ENCODE results near the gene CHAD. TPM values are rescaled to one million over a fixed set of nuclear protein-coding genes. Genes with fewer than 3 reads are reported as not detected.

The CHAD gene
- polyA plus RNA-seq, 1 donor from 2014 or later = not detected

- no peaks in the 10 kb centered on the region for H4K20me1 ChIP-seq (ENCODE audit: insufficient read depth)
- H3F3A ChIP-seq (ENCODE audit: insufficient read depth, low read length, poor library complexity, severe bottlenecking) = no peaks in the 10 kb centered on the region
- H3K9me3 ChIP-seq (ENCODE audit: low read length) = no peaks in the 10 kb centered on the region
- H3K27me3 ChIP-seq (ENCODE audit: insufficient read depth, low read depth, low read length) = peaks cover 27% of the 10 kb centered on the region
- no peaks in the 10 kb centered on the region for H3K79me2 ChIP-seq (replicated peaks; ENCODE audit: insufficient read depth, low read length)
- H3K36me3 ChIP-seq (ENCODE audit: insufficient read depth, low read length) = no peaks in the 10 kb centered on the region
- no peak overlapping the region for H2AFZ ChIP-seq (ENCODE audit: low read depth, low read length)
- no peak overlapping the region for H3K27ac ChIP-seq (ENCODE audit: low read length)
- H3K9me2 ChIP-seq (ENCODE audit: insufficient read depth, low read length) = no peaks in the 10 kb centered on the region
- H3K9ac ChIP-seq (ENCODE audit: low read length) = no peak overlapping the region
- no peak overlapping the region for H3K4me2 ChIP-seq (ENCODE audit: low read length)
- TF ChIP-seq RAD21 (conservative IDR thresholded peaks at IDR 0.05) (no peak), EP300 (conservative IDR thresholded peaks at IDR 0.05; ENCODE audit: poor library complexity, severe bottlenecking) (no peak), TAF1 (IDR thresholded peaks at IDR 0.05; ENCODE audit: low read depth) (no peak), MXI1 (conservative IDR thresholded peaks at IDR 0.05; ENCODE audit: poor library complexity, severe bottlenecking) (no peak), SMC3 (conservative IDR thresholded peaks at IDR 0.05; ENCODE audit: poor library complexity) (no peak), EZH2 (IDR thresholded peaks at IDR 0.05; ENCODE audit: borderline replicate concordance, insufficient read depth, low read length, poor library complexity, severe bottlenecking) (no peak), POLR2AphosphoS5 (IDR thresholded peaks at IDR 0.05) (no peak)
- TF ChIP-seq, protein P1, sequence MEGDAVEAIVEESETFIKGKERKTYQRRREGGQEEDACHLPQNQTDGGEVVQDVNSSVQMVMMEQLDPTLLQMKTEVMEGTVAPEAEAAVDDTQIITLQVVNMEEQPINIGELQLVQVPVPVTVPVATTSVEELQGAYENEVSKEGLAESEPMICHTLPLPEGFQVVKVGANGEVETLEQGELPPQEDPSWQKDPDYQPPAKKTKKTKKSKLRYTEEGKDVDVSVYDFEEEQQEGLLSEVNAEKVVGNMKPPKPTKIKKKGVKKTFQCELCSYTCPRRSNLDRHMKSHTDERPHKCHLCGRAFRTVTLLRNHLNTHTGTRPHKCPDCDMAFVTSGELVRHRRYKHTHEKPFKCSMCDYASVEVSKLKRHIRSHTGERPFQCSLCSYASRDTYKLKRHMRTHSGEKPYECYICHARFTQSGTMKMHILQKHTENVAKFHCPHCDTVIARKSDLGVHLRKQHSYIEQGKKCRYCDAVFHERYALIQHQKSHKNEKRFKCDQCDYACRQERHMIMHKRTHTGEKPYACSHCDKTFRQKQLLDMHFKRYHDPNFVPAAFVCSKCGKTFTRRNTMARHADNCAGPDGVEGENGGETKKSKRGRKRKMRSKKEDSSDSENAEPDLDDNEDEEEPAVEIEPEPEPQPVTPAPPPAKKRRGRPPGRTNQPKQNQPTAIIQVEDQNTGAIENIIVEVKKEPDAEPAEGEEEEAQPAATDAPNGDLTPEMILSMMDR (IDR thresholded peaks at IDR 0.05; ENCODE audit: poor library complexity, severe bottlenecking) = no peak
- TF ChIP-seq, protein P2, sequence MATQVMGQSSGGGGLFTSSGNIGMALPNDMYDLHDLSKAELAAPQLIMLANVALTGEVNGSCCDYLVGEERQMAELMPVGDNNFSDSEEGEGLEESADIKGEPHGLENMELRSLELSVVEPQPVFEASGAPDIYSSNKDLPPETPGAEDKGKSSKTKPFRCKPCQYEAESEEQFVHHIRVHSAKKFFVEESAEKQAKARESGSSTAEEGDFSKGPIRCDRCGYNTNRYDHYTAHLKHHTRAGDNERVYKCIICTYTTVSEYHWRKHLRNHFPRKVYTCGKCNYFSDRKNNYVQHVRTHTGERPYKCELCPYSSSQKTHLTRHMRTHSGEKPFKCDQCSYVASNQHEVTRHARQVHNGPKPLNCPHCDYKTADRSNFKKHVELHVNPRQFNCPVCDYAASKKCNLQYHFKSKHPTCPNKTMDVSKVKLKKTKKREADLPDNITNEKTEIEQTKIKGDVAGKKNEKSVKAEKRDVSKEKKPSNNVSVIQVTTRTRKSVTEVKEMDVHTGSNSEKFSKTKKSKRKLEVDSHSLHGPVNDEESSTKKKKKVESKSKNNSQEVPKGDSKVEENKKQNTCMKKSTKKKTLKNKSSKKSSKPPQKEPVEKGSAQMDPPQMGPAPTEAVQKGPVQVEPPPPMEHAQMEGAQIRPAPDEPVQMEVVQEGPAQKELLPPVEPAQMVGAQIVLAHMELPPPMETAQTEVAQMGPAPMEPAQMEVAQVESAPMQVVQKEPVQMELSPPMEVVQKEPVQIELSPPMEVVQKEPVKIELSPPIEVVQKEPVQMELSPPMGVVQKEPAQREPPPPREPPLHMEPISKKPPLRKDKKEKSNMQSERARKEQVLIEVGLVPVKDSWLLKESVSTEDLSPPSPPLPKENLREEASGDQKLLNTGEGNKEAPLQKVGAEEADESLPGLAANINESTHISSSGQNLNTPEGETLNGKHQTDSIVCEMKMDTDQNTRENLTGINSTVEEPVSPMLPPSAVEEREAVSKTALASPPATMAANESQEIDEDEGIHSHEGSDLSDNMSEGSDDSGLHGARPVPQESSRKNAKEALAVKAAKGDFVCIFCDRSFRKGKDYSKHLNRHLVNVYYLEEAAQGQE (IDR thresholded peaks at IDR 0.05; ENCODE audit: borderline replicate concordance) = no peak
- no peak overlapping the region for H3K4me3 ChIP-seq (ENCODE audit: low read length)
Measured at GRCh38 chr17:50467855-50468303, 801 bp downstream of the CHAD start.

DNA sequence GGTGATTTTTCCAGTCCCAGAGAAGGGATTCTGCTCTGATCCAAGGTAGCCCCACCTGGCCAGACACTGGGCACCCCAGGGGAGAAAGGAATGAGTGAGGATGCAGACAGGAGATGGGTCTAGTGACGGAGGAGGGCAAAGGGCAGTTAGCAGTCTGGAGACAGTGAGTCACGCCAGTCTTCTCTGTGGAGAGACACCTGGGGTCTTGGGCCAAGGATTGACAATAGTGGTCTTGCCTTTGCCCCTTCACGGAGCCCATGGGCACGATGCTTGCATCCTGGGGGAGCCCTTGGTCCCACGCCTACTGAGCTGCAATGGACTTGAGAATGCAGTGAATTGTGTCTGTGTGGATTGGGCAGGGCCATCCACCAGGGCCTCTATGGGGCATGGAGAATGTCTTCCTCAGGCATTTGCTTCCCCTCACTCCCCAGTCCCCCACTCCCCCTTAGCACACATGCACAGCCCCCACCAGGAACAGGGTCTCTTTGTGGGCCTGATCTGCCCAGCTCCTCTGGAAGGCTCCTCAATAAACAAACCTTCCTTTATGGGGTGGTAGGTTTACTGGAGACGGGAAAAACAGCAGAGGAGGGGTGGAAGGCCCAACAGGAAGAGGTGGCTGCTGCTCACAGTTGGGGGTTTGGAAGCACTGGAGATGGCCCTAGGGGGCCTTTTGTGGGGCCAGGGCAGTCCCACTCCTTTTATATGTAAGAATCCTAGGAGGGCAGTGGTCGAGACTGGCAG, 1.4 kb downstream of the CHAD start:
- H4K20me1 ChIP-seq (ENCODE audit: insufficient read depth) = no peaks in the 10 kb centered on the region
- H3K79me2 ChIP-seq (replicated peaks; ENCODE audit: insufficient read depth, low read length) = no peaks in the 10 kb centered on the region
- no peak overlapping the region for H3K27ac ChIP-seq (ENCODE audit: low read length)
- H3F3A ChIP-seq (ENCODE audit: insufficient read depth, low read length, poor library complexity, severe bottlenecking) = no peaks in the 10 kb centered on the region
- H3K9me3 ChIP-seq (ENCODE audit: low read length) = no peaks in the 10 kb centered on the region
- H3K9ac ChIP-seq (ENCODE audit: low read length) = no peak overlapping the region
- no peak overlapping the region for H2AFZ ChIP-seq (ENCODE audit: low read depth, low read length)
- no peak overlapping the region for H3K4me3 ChIP-seq (ENCODE audit: low read length)
- H3K27me3 ChIP-seq (ENCODE audit: insufficient read depth, low read depth, low read length) = peaks cover 27% of the 10 kb centered on the region
- TF ChIP-seq TAF1 (IDR thresholded peaks at IDR 0.05; ENCODE audit: low read depth) (no peak), RAD21 (conservative IDR thresholded peaks at IDR 0.05) (no peak), SMC3 (conservative IDR thresholded peaks at IDR 0.05; ENCODE audit: poor library complexity) (no peak), EP300 (conservative IDR thresholded peaks at IDR 0.05; ENCODE audit: poor library complexity, severe bottlenecking) (no peak)
- TF ChIP-seq, protein P2 (IDR thresholded peaks at IDR 0.05; ENCODE audit: borderline replicate concordance) = no peak
- no peaks in the 10 kb centered on the region for H3K9me2 ChIP-seq (ENCODE audit: insufficient read depth, low read length)
- no peaks in the 10 kb centered on the region for H3K36me3 ChIP-seq (ENCODE audit: insufficient read depth, low read length)
- H3K4me2 ChIP-seq (ENCODE audit: low read length) = no peak overlapping the region

All from neural cell (in vitro differentiated cells).